ENCODE measurements around the gene KRT82.

The KRT82 gene

DNA sequence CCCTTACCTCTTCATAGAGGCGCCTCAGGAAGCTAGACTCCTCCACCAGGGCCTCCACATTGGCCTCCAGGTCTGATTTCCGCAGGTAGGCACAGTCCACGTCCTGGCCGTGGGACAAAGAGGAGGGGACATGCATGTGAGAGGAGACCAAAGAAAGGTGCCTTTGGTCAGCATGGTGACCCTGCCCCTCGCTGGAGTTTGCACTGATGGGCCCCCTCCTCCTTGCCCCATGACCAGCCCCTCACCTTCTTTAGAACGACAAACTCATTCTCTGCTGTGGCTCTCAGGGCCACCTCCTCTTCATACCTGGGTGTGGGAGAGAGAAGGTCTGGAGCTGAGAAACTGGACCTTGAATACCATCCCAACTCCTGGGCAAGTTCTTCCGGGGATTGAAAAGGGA, 42.1 kb downstream of the KRT82 start:
- no peaks in the 10 kb centered on the region for H3K4me1 ChIP-seq (ENCODE audit: control insufficient read depth in 2 of 2, insufficient read depth in 2 of 2, low read length in 2 of 2)
- no peak overlapping the region for H3K4me3 ChIP-seq (ENCODE audit: low read length in 2 of 2)
- no peaks in the 10 kb centered on the region for H3K36me3 ChIP-seq (ENCODE audit: control insufficient read depth in 2 of 2, insufficient read depth in 2 of 2, low read length in 2 of 2)
- no peak overlapping the region for H3K27ac ChIP-seq (ENCODE audit: low read depth in 2 of 2, low read length in 2 of 2)
- peaks cover 2 to 4% of the 10 kb centered on the region in 2 donors for H3K27me3 ChIP-seq (ENCODE audit: control insufficient read depth in 2 of 2, insufficient read depth in 2 of 2, low read length in 2 of 2)
- no peak overlapping the region for H3K9ac ChIP-seq (ENCODE audit: low read depth in 1 of 2, low read length in 2 of 2)
- no peaks in the 10 kb centered on the region for H3K9me3 ChIP-seq (ENCODE audit: control insufficient read depth in 2 of 2, low read length in 2 of 2)

DNA sequence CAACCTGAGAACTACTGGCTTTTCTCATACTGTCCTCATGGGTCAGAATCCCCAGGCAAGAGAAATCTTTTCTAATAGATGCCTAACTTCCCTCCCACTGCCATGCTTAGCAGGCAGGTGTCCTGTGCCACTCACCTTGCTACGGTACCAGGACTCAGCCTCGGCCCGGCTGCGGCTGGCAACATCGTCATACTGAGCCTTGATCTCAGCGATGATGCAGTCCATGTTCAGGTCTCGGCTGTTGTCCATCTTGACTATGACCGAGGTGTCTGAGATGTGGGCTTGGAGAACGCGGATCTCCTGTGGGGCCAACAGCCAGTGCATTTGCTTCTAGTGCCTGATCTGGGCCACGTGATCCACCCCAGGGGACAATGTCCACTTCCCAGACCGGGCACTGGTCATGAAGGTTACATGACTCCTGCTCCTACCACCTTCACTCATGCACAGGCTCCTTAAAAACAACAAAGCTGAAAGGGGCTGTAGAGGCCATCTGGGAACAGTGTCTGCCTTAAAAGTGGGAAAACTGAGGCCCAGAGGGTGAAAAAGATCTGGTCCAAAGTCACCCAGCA, 42.9 kb downstream of the KRT82 start:
- Histone ChIP-seq H3K27me3 (ENCODE audit: control insufficient read depth in 2 of 2, insufficient read depth in 2 of 2, low read length in 2 of 2) (peaks cover under 1 to 2% of the 10 kb centered on the region in 2 donors), H3K4me1 (ENCODE audit: control insufficient read depth in 2 of 2, insufficient read depth in 2 of 2, low read length in 2 of 2) (no peaks in the 10 kb centered on the region), H3K36me3 (ENCODE audit: control insufficient read depth in 2 of 2, insufficient read depth in 2 of 2, low read length in 2 of 2) (no peaks in the 10 kb centered on the region), H3K9ac (ENCODE audit: low read depth in 1 of 2, low read length in 2 of 2) (no peak overlapping the region), H3K9me3 (ENCODE audit: control insufficient read depth in 2 of 2, low read length in 2 of 2) (no peaks in the 10 kb centered on the region), H3K27ac (ENCODE audit: low read depth in 2 of 2, low read length in 2 of 2) (no peak overlapping the region), H3K4me3 (ENCODE audit: low read length in 2 of 2) (no peak overlapping the region)

DNA sequence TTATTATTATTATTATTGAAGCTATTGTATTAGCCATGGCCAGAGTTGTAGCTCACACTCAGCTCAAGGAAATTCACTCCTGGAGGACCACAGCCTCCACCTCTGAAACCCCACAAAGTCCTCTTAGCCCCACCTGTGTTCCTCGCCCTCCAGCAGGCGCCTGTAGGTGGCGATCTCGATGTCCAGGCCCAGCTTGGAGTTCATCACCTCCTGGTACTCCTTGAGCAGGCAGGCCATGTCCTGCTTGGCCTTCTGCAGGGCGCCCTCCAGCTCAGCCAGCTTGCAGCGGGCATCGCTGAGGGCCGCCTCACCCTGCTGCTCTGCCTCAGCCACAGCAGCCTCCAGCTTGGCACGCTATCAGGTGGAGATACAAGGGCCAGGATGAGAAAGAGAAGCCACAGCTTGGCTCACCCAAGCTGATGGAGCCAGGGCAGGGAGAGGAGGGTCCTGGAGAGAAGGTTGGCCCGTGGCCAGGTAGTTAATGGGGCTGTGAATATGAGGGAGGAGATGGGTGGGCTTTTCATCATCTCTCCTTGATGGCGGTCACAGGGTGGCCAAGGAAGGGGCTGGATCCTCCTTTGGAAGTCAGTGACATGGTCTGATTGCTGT, 43.9 kb downstream of the KRT82 start:
- Histone ChIP-seq H3K4me3 (ENCODE audit: low read length in 2 of 2) (no peak overlapping the region), H3K27ac (ENCODE audit: low read depth in 2 of 2, low read length in 2 of 2) (no peak overlapping the region), H3K9ac (ENCODE audit: low read depth in 1 of 2, low read length in 2 of 2) (no peak overlapping the region), H3K4me1 (ENCODE audit: control insufficient read depth in 2 of 2, insufficient read depth in 2 of 2, low read length in 2 of 2) (no peaks in the 10 kb centered on the region), H3K27me3 (ENCODE audit: control insufficient read depth in 2 of 2, insufficient read depth in 2 of 2, low read length in 2 of 2) (no peaks in the 10 kb centered on the region), H3K9me3 (ENCODE audit: control insufficient read depth in 2 of 2, low read length in 2 of 2) (no peaks in the 10 kb centered on the region), H3K36me3 (ENCODE audit: control insufficient read depth in 2 of 2, insufficient read depth in 2 of 2, low read length in 2 of 2) (no peaks in the 10 kb centered on the region)

DNA sequence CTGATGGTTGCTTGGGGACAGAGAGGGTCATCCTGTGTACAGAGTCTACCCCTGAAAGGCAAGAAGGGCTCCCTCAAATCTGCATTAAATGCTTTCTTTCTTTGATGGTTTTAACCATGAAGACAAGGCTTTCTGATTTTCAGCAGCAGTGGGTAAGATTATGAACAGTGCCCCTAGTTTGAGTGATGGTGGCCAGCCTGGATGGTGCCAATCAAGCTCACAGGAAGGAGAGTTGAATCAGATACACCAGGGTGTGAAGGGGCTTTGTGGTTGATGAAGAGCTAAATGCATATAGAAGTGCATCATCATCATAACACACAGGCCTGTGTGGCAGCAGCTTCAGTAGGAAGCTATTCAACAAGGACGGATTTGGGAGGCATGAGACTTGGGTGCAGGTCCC, 44.6 kb downstream of the KRT82 start:
- Histone ChIP-seq H3K27ac (ENCODE audit: low read depth in 2 of 2, low read length in 2 of 2) (no peak overlapping the region), H3K36me3 (ENCODE audit: control insufficient read depth in 2 of 2, insufficient read depth in 2 of 2, low read length in 2 of 2) (no peaks in the 10 kb centered on the region), H3K9me3 (ENCODE audit: control insufficient read depth in 2 of 2, low read length in 2 of 2) (no peaks in the 10 kb centered on the region), H3K4me1 (ENCODE audit: control insufficient read depth in 2 of 2, insufficient read depth in 2 of 2, low read length in 2 of 2) (no peaks in the 10 kb centered on the region), H3K4me3 (ENCODE audit: low read length in 2 of 2) (no peak overlapping the region), H3K9ac (ENCODE audit: low read depth in 1 of 2, low read length in 2 of 2) (no peak overlapping the region), H3K27me3 (ENCODE audit: control insufficient read depth in 2 of 2, insufficient read depth in 2 of 2, low read length in 2 of 2) (no peaks in the 10 kb centered on the region)

DNA sequence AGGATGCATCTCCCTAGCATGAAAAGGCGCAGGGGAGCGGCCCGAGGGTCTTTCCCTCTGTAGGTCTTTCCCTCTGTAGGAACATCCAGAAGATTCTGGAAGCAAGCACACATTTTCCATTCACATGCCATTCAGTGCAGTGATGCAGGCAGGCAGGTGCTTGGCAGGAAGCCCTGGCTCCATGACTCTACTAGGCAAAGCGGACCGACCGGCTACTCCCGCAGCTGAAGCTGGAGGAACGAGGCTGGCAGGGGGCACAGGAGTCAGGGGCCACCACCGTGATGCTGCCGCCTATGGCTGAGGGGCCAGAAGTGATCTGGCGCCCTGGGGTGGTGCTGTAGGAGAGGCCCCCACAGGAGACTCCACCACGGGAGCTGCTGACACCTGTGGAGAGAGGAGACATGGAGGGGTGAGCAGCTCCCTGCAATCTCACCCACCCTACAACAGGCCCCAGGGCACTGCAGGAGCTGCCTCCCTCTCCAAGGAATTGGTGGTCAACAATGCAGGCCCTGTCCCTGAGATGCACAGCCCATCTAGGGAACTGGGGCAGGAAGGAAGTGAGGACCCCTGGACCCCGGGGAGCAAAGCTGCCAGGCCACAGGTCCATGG, 45.4 kb downstream of the KRT82 start:
- Histone ChIP-seq H3K36me3 (ENCODE audit: control insufficient read depth in 2 of 2, insufficient read depth in 2 of 2, low read length in 2 of 2) (no peaks in the 10 kb centered on the region), H3K27me3 (ENCODE audit: control insufficient read depth in 2 of 2, insufficient read depth in 2 of 2, low read length in 2 of 2) (no peaks in the 10 kb centered on the region), H3K4me1 (ENCODE audit: control insufficient read depth in 2 of 2, insufficient read depth in 2 of 2, low read length in 2 of 2) (no peaks in the 10 kb centered on the region), H3K9me3 (ENCODE audit: control insufficient read depth in 2 of 2, low read length in 2 of 2) (no peaks in the 10 kb centered on the region), H3K4me3 (ENCODE audit: low read length in 2 of 2) (no peak overlapping the region), H3K9ac (ENCODE audit: low read depth in 1 of 2, low read length in 2 of 2) (no peak overlapping the region), H3K27ac (ENCODE audit: low read depth in 2 of 2, low read length in 2 of 2) (no peak overlapping the region)

DNA sequence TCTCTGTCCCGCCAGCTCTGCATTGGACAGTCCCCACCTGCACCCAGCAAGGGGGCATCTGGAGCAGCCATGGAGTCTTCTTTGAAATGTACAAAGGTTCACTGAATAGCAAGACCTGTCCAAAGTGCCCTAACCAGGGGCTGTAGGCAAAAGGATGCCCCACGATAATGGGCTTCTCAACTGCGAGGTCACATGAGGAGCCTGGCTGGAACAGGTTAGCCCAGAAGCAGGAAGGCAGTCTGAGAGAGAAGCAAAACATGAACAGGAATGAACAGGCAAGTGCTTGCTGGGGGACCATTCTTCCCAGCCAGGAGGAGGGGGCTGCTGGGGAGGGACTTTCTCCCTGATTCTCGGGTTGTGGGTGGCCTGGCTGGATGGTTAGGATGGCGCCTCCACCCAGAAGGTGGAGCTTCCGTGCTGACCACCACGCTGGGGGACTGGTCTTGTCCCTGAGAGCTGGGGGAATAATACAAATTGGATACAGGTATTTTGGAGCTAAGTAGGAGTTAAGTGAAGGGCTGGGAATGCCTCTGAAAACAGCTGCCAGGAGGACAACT, 46.0 kb downstream of the KRT82 start:
- Histone ChIP-seq H3K4me1 (ENCODE audit: control insufficient read depth in 2 of 2, insufficient read depth in 2 of 2, low read length in 2 of 2) (no peaks in the 10 kb centered on the region), H3K27me3 (ENCODE audit: control insufficient read depth in 2 of 2, insufficient read depth in 2 of 2, low read length in 2 of 2) (no peaks in the 10 kb centered on the region), H3K27ac (ENCODE audit: low read depth in 2 of 2, low read length in 2 of 2) (no peak overlapping the region), H3K36me3 (ENCODE audit: control insufficient read depth in 2 of 2, insufficient read depth in 2 of 2, low read length in 2 of 2) (no peaks in the 10 kb centered on the region), H3K4me3 (ENCODE audit: low read length in 2 of 2) (no peak overlapping the region), H3K9me3 (ENCODE audit: control insufficient read depth in 2 of 2, low read length in 2 of 2) (no peaks in the 10 kb centered on the region), H3K9ac (ENCODE audit: low read depth in 1 of 2, low read length in 2 of 2) (no peak overlapping the region)

DNA sequence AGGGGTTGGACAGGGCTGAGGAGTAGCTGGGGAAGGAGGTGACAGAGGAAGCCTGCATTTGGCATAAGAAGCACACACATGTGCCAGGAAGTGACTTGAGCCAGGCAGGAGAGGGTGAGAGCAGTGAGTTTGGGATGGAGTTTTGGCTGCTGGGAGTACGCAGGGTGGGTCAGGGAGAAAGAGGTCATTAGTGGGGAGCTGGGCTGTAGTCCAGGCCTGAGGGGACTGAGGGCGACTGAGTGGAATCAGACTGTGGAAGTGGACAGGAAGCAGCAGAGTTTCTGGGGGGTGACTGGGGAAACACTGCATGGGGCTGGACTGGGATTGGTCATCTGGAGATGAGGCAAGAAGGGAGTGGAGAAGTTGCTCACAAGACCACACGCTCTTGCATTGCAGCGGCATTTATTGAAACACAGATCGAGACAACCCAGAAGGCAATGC, 46.5 kb downstream of the KRT82 start:
- Histone ChIP-seq H3K36me3 (ENCODE audit: control insufficient read depth in 2 of 2, insufficient read depth in 2 of 2, low read length in 2 of 2) (no peaks in the 10 kb centered on the region), H3K27ac (ENCODE audit: low read depth in 2 of 2, low read length in 2 of 2) (no peak overlapping the region), H3K4me1 (ENCODE audit: control insufficient read depth in 2 of 2, insufficient read depth in 2 of 2, low read length in 2 of 2) (no peaks in the 10 kb centered on the region), H3K4me3 (ENCODE audit: low read length in 2 of 2) (no peak overlapping the region), H3K9me3 (ENCODE audit: control insufficient read depth in 2 of 2, low read length in 2 of 2) (no peaks in the 10 kb centered on the region), H3K27me3 (ENCODE audit: control insufficient read depth in 2 of 2, insufficient read depth in 2 of 2, low read length in 2 of 2) (peaks cover 0 to under 1% of the 10 kb centered on the region in 2 donors), H3K9ac (ENCODE audit: low read depth in 1 of 2, low read length in 2 of 2) (no peak overlapping the region)

DNA sequence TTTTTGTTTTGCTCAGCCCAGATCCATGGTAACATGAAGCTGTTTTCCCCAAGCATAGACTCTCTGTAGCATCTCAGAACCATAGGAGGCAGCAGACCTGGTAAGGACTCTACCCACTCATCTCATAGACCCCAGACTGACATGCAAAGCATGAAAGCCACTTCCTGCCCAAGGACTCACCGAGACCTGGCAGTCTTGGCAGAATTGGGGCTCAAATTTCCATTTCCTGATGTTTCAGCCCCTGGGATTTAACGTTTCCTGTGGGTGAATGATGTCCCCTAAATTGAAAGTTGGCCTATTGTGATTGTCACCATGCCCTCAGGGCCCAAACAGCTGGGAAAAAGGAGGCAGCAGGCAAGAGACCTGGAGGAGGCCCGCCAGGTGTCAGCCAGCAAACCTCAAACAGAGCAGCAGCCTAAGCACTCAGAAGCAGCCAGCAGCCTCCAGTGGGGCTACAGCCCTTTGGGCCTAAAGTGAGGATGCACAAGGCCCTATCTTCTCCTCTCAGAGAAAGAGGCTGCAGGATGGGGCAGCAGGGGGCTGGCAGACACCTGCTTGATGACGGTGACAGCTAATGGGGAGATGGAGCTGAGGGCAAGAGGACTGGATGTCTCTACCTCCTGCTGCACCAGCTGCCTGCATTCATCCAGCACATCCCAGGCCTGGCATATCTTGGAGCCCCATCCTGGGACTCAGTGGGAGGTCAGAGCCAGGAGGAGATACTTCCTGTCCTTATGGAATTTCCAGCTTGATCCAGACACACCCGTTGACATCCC, 47.4 kb downstream of the KRT82 start:
- Histone ChIP-seq H3K4me3 (ENCODE audit: low read length in 2 of 2) (no peak overlapping the region), H3K27me3 (ENCODE audit: control insufficient read depth in 2 of 2, insufficient read depth in 2 of 2, low read length in 2 of 2) (peaks cover 0 to 6% of the 10 kb centered on the region in 2 donors), H3K27ac (ENCODE audit: low read depth in 2 of 2, low read length in 2 of 2) (no peak overlapping the region), H3K9ac (ENCODE audit: low read depth in 1 of 2, low read length in 2 of 2) (no peak overlapping the region), H3K36me3 (ENCODE audit: control insufficient read depth in 2 of 2, insufficient read depth in 2 of 2, low read length in 2 of 2) (no peaks in the 10 kb centered on the region), H3K9me3 (ENCODE audit: control insufficient read depth in 2 of 2, low read length in 2 of 2) (no peaks in the 10 kb centered on the region), H3K4me1 (ENCODE audit: control insufficient read depth in 2 of 2, insufficient read depth in 2 of 2, low read length in 2 of 2) (no peaks in the 10 kb centered on the region)

DNA sequence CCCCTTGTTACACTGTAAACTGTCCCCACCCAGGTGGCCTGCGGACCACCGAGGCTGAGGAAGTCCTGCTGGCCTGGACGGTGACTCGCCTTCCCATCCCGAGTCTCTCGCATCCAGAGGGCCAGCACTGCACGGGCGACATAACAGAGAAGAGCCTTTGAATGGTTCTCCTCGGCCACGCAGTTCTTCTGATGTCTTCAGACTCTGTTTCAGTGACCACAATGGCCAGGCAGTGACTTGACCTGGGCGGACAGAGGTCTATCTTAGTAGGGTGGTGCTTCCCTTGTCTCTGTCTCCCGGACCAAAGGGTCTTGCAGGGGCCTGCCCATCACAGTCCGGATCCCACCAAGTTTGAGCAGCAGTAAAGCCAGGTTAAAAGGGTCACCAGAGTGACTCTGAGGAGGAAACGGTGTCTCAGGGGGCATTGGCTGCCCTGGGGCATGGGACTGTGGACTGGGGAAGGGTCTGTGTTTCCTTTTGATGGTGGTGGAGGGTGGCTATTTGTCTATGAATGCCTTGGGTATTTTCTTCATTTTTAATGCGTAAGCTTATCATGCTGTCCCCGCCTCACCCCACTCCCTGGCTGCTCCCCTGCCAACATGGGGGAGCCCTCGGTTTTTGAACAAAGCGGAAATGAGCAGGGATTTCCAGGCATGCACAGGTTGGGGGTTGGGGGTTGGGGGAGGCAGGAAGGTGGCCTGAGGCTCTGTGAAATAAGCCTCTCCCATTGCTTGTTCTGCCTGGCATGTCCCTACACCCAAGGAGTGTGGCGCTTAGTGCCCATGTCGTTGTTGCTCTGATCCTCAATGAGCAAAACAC, 49.2 kb downstream of the KRT82 start:
- H3K9ac ChIP-seq (ENCODE audit: low read depth in 1 of 2, low read length in 2 of 2): no peak overlapping the region
- no peaks in the 10 kb centered on the region for H3K9me3 ChIP-seq (ENCODE audit: control insufficient read depth in 2 of 2, low read length in 2 of 2)
- H3K27me3 ChIP-seq (ENCODE audit: control insufficient read depth in 2 of 2, insufficient read depth in 2 of 2, low read length in 2 of 2): peaks cover 0 to 7% of the 10 kb centered on the region in 2 donors
- no peaks in the 10 kb centered on the region for H3K36me3 ChIP-seq (ENCODE audit: control insufficient read depth in 2 of 2, insufficient read depth in 2 of 2, low read length in 2 of 2)
- no peak overlapping the region for H3K27ac ChIP-seq (ENCODE audit: low read depth in 2 of 2, low read length in 2 of 2)
- no peak overlapping the region for H3K4me3 ChIP-seq (ENCODE audit: low read length in 2 of 2)
- H3K4me1 ChIP-seq (ENCODE audit: control insufficient read depth in 2 of 2, insufficient read depth in 2 of 2, low read length in 2 of 2): no peaks in the 10 kb centered on the region
